Endometrial microvascular endothelial cells (primary cell): ENCODE measurements around the gene HIP1. TPM values are rescaled to one million over a fixed set of nuclear protein-coding genes. Genes with fewer than 3 reads are reported as not detected.
"Not testable (repeated sequence)": the region's sequence is repeated elsewhere in the genome, so short reads cannot be mapped to it uniquely, and the experiment has no call there.

Experiments
- in situ Hi-C: cut with HindIII; loops from 2 replicates; pipeline ENCODE4 v1.10.0; 2017; ENCODE audit warnings: low sequenced_read_pairs, low pct_unique_long_range_greater_than_20kb; ENCODE audit errors: inconsistent ontology term
- total RNA-seq: library from RNA; depleted of rRNA; stranded (reverse); fragments of >200 nt; gene quantifications from one replicate; pipeline ENCODE4 v1.2.3, GENCODE V29; 2015; ENCODE audit errors: inconsistent ontology term

Gene HIP1
- total RNA-seq, 1 donor from 2014 or later: 31.8 TPM

DNA sequence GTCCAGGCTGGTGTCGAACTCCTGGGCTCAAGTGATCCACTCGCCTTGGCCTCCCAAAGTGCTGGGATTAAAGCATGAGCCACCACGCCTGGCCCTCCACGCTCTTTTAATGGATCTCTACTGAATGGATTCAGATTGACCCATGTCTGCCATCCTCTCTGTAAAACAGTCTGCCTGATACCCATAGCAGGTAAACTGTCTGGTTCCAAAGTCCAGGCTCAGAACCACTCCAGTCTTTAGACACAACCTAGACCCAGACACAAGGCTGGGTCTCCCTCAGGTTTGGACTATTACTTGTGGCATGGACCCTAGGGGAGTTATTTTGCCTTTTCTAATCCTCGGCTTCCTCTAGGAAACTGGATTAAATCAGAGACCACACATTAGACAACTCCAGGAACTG, 19.1 kb downstream of the HIP1 start:
- in situ Hi-C loops: no loop called here

DNA sequence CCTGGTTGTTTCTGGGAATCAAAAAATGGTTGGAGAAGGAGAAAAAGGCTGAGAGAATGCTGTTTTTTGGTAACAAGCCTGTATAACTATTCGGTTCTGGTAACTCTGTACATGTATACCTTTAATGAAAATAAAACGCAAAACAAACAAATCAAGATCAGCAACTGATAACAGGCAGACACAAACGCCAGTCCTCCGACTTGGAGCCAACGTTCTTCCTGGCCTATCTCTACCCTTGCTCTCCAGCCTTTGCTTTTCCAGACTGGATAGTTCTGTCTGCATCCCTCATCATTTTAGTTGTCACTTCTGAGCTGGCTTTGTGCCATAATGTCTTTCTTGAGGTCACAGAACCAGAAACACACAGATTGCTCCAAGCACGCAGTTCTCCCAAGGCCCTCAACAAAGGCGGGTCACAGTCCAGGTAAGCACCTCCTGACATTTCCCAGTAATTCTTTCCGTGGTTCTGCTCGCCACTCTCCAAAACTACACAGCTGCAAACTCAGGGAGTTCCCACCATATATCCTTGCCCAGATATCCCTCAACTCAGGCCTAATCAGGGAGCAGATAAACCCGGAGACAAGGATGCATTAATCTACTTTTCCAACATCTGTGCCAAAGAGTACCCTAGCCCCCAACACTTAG, 20.2 kb downstream of the HIP1 start:
- in situ Hi-C loops: no loop called here

GRCh38 chr7:75717746-75718145, 21.0 kb downstream of the HIP1 start:
- in situ Hi-C loops: not testable (repeated sequence)

GRCh38 chr7:75716992-75717626, 21.6 kb downstream of the HIP1 start:
- in situ Hi-C loops: no loop called here

- in situ Hi-C loops: no loop called here
Observed at GRCh38 chr7:75715864-75716263, 22.9 kb downstream of the HIP1 start.

- in situ Hi-C loops: no loop called here
Observed at GRCh38 chr7:75712517-75713361, 26.0 kb downstream of the HIP1 start.

- in situ Hi-C loops: no loop called here
Observed at GRCh38 chr7:75711656-75712514, 26.9 kb downstream of the HIP1 start.

GRCh38 chr7:75711076-75711475, 27.7 kb downstream of the HIP1 start:
- in situ Hi-C loops: no loop called here

GRCh38 chr7:75704928-75705327, 33.8 kb downstream of the HIP1 start:
- in situ Hi-C loops: no loop called here

DNA sequence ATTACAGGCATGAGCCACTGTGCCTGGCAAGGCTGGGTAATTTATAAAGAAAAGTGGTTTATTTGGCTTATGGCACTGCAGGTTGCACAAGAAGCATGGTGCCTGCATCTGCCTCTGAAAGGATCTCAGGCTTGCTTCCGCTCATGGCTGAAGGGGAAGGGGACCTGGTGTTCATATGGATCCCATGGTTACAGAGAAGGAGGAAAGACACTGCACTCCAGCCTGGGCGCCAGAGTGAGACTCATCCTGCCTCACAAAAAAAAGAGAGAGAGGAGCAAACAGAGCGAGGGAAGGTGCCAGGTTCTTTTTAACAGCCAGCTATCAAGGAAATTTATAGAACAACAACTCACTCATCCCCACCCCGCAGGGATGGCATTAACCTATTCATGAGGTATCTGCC, 36.2 kb downstream of the HIP1 start:
- in situ Hi-C loops: no loop called here

- in situ Hi-C loops: no loop called here
Observed at GRCh38 chr7:75699993-75700392, 38.7 kb downstream of the HIP1 start.

GRCh38 chr7:75698358-75698757, 40.4 kb downstream of the HIP1 start:
- in situ Hi-C loops: no loop called here

GRCh38 chr7:75696263-75697037, 42.3 kb downstream of the HIP1 start:
- in situ Hi-C loops: no loop called here

GRCh38 chr7:75694638-75695399, 43.9 kb downstream of the HIP1 start:
- in situ Hi-C loops: no loop called here

DNA sequence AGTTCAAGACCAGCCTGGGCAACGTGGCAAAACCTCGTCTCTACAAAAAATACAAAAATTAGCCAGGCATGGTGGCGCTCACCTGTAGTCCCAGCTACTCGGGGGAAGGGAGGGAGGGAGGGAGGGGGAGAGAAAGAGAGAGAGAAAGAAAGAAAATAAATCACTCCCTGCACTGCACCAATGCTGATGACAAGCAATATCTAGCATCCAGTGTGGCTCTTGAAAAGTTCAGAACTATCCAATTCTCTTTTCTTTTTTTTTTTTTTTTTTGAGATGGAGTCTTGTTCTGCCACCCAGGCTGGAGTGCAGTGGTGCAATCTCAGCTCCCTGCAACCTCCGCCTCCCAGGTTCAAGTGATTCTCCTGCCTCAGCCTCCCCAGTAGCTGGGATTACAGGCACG, 45.1 kb downstream of the HIP1 start:
- in situ Hi-C loops: not testable (repeated sequence)

- in situ Hi-C loops: no loop called here
Observed at GRCh38 chr7:75691793-75692543, 46.8 kb downstream of the HIP1 start.

DNA sequence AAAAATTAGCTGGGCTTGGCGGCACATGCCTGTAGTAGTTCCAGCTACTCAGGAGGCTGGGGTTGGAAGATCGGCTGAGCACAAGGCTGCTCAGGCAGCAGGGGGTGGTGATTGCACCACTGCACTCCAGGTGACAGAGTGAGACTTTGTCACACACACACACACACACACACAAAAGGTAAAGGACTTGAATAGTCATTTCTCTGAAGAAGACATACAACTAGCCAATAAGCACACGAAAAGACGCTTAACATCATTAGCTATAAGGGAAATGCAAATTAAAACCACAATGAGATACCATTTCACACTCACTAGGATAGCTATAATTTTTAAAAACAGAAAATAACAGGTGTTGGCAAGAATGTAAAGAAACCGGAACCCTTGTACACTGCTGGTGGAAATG, 48.6 kb downstream of the HIP1 start:
- in situ Hi-C loops: no loop called here
